HEK293 (cell line): ENCODE data around the gene SLC8A2.

ENCODE experiments used
- REPIN1 ChIP-seq: fragments of 450-650 bp; formaldehyde crosslinking; IDR thresholded peaks from 2 replicates; pipeline ENCODE4 v1.5.1; 2017; ENCODE audit warnings: missing biosample characterization, missing genetic modification characterization, low read depth
- ZNF280C ChIP-seq: fragments of 450-650 bp; formaldehyde crosslinking; IDR thresholded peaks from 2 replicates; pipeline ENCODE4 v1.5.1; 2016; ENCODE audit warnings: missing biosample characterization, missing genetic modification characterization
- TF ChIP-seq, protein P1 (sequence below): fragments of 450-650 bp; formaldehyde crosslinking; IDR thresholded peaks from 2 replicates; pipeline ENCODE4 v1.5.1; 2016; ENCODE audit warnings: missing biosample characterization, missing genetic modification characterization

DNA sequence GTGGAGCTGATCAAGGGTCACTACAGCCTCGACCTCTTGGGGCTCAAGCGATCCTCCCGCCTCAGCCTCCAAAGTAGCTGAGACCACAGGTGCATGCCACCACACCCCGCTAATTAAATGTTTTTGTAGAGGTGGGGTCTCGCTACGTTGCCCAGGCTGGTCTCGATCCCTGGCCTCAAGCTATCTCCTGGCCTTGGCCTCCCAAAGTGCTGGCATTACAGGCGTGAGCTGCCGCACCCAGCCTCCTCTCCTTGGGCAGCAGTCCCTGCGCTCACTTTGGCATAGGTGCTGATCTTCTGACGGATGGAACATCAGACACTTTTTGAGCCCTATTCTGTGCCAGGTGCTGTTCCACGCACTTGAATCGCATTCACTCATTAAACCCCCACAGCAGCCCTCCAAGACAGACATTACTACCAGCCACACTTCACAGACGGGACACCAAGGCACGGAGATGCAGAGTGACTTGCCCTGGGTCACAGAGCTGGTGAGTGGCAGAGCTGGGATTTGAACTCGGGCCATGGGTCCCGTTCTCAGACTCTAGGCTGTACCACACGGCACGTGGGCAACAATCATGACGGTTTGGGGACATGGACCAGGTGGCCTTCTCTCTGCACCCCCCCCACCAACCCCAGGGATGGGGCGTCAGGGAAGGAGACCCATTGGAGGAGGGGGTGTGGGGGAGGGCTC, 55.6 kb downstream of the SLC8A2 start:
- TF ChIP-seq REPIN1 (tag by site-specific recombination) (no peak), ZNF280C (tag by site-specific recombination) (no peak)
- TF ChIP-seq, protein P1, sequence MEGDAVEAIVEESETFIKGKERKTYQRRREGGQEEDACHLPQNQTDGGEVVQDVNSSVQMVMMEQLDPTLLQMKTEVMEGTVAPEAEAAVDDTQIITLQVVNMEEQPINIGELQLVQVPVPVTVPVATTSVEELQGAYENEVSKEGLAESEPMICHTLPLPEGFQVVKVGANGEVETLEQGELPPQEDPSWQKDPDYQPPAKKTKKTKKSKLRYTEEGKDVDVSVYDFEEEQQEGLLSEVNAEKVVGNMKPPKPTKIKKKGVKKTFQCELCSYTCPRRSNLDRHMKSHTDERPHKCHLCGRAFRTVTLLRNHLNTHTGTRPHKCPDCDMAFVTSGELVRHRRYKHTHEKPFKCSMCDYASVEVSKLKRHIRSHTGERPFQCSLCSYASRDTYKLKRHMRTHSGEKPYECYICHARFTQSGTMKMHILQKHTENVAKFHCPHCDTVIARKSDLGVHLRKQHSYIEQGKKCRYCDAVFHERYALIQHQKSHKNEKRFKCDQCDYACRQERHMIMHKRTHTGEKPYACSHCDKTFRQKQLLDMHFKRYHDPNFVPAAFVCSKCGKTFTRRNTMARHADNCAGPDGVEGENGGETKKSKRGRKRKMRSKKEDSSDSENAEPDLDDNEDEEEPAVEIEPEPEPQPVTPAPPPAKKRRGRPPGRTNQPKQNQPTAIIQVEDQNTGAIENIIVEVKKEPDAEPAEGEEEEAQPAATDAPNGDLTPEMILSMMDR (tag by site-specific recombination) = no peak
